WTC11 (cell line): ENCODE measurements around the gene BMP2. TPM values are rescaled to one million over a fixed set of nuclear protein-coding genes. Genes with fewer than 3 reads are reported as not detected.

Experiments used
- ATAC-seq: fragments of 200-7000 bp; cut with Tn5 transposase; 2 replicates; pipeline ENCODE4 v1.10.0; 2021; ENCODE audit warnings: mild to moderate bottlenecking, moderate library complexity
- CTCF ChIA-PET: fragments of 300-600 bp; sonication (Branson Sonifier 250); formaldehyde crosslinking; loops from one replicate; lab custom pipeline; 2021; ENCODE audit warnings: antibody characterized with exemption; lab: Charles Lee
- POLR2A ChIA-PET: fragments of 350-600 bp; sonication (Branson Sonifier 250); formaldehyde crosslinking; loops from one replicate; lab custom pipeline; 2021; ENCODE audit warnings: antibody characterized with exemption; lab: Charles Lee
- DNase-seq: peaks from one replicate; pipeline ENCODE4 v3.0.0; 2021; ENCODE audit warnings: low spot score
- H3K27ac Mint-ChIP-seq: 2 replicates; pipeline ENCODE4 v1.8.0; 2021; ENCODE audit warnings: mixed read lengths
- H3K27me3 Mint-ChIP-seq: 2 replicates; pipeline ENCODE4 v1.8.0; 2021; ENCODE audit warnings: low read depth, mild to moderate bottlenecking, moderate library complexity, mixed read lengths
- H3K36me3 Mint-ChIP-seq: 2 replicates; pipeline ENCODE4 v1.8.0; 2021; ENCODE audit warnings: mixed read lengths
- H3K4me1 Mint-ChIP-seq: 2 replicates; pipeline ENCODE4 v1.8.0; 2022; ENCODE audit warnings: mixed read lengths
- H3K4me3 Mint-ChIP-seq: 2 replicates; pipeline ENCODE4 v1.8.0; 2021; ENCODE audit warnings: mild to moderate bottlenecking, moderate library complexity, mixed read lengths
- H3K9me3 Mint-ChIP-seq: 2 replicates; pipeline ENCODE4 v1.8.0; 2021; ENCODE audit warnings: mixed read lengths
- CBFB ChIP-seq: sonication (generic); formaldehyde crosslinking; IDR thresholded peaks from 2 replicates; pipeline ENCODE4 v1.8.1; 2022; ENCODE audit warnings: mild to moderate bottlenecking, low read depth, missing genetic modification reagents
- EMX1 ChIP-seq: fragments of 250-450 bp; sonication (Bioruptor Pico); IDR thresholded peaks from 2 replicates; pipeline ENCODE4 v1.8.0; 2021; ENCODE audit warnings: mild to moderate bottlenecking
- ETV6 ChIP-seq: sonication (generic); formaldehyde crosslinking; IDR thresholded peaks from 2 replicates; pipeline ENCODE4 v1.8.1; 2022; ENCODE audit warnings: mild to moderate bottlenecking, missing genetic modification reagents
- FOXP1 ChIP-seq: sonication (generic); formaldehyde crosslinking; IDR thresholded peaks from 2 replicates; pipeline ENCODE4 v1.8.0; 2022; ENCODE audit warnings: missing genetic modification reagents, mild to moderate bottlenecking, moderate library complexity, borderline replicate concordance
- GABPB1 ChIP-seq: sonication (generic); formaldehyde crosslinking; IDR thresholded peaks from 2 replicates; pipeline ENCODE4 v1.8.1; 2023; ENCODE audit warnings: mild to moderate bottlenecking, missing genetic modification reagents
- GTF2I ChIP-seq: fragments of 250-450 bp; sonication (Bioruptor Pico); conservative IDR thresholded peaks from 2 replicates; pipeline ENCODE4 v1.4.0; 2021; ENCODE audit warnings: mild to moderate bottlenecking
- JUN ChIP-seq: sonication (generic); formaldehyde crosslinking; IDR thresholded peaks from 2 replicates; pipeline ENCODE4 v1.8.0; 2023; ENCODE audit warnings: mild to moderate bottlenecking, missing genetic modification reagents
- MXD4 ChIP-seq: fragments of 250-450 bp; sonication (Bioruptor Pico); IDR thresholded peaks from 2 replicates; pipeline ENCODE4 v1.8.0; 2021; ENCODE audit warnings: mild to moderate bottlenecking, moderate library complexity, borderline replicate concordance
- PRRX2 ChIP-seq: fragments of 250-450 bp; sonication (Bioruptor Pico); IDR thresholded peaks from 2 replicates; pipeline ENCODE4 v1.8.0; 2021; ENCODE audit warnings: mild to moderate bottlenecking
- SP1 ChIP-seq: sonication (generic); formaldehyde crosslinking; conservative IDR thresholded peaks from 2 replicates; pipeline ENCODE4 v1.8.1; 2022; ENCODE audit warnings: missing genetic modification reagents
- TEAD1 ChIP-seq: sonication (generic); formaldehyde crosslinking; IDR thresholded peaks from 2 replicates; pipeline ENCODE4 v1.8.0; 2022; ENCODE audit warnings: mild to moderate bottlenecking, missing genetic modification reagents
- ZNF263 ChIP-seq: sonication (generic); formaldehyde crosslinking; IDR thresholded peaks from 2 replicates; pipeline ENCODE4 v1.8.1; 2022; ENCODE audit warnings: low read depth, mild to moderate bottlenecking, moderate library complexity, missing genetic modification reagents
- ZNF416 ChIP-seq: fragments of 250-450 bp; sonication (Bioruptor Pico); IDR thresholded peaks from 2 replicates; pipeline ENCODE4 v1.9.0; 2021; ENCODE audit warnings: mild to moderate bottlenecking, inconsistent platforms
- total RNA-seq: library from RNA; stranded (reverse); gene quantifications from 3 replicates; pipeline ENCODE4 v1.2.3, GENCODE V29; 2021
- TF ChIP-seq, protein P1 (sequence below): sonication (generic); formaldehyde crosslinking; IDR thresholded peaks from 2 replicates; pipeline ENCODE4 v1.8.1; 2023; ENCODE audit warnings: mild to moderate bottlenecking, missing genetic modification reagents, moderate library complexity
- TF ChIP-seq, protein P2 (sequence below): fragments of 250-450 bp; sonication (Bioruptor Pico); IDR thresholded peaks from 2 replicates; pipeline ENCODE4 v1.9.0; 2021; ENCODE audit warnings: moderate library complexity, mild to moderate bottlenecking, inconsistent platforms, borderline replicate concordance
- TF ChIP-seq, protein P3 (sequence below): sonication (generic); formaldehyde crosslinking; IDR thresholded peaks from 2 replicates; pipeline ENCODE4 v1.8.0; 2023; ENCODE audit warnings: missing genetic modification reagents
- TF ChIP-seq, protein P4 (sequence below): sonication (generic); formaldehyde crosslinking; IDR thresholded peaks from 2 replicates; pipeline ENCODE4 v1.8.1; 2023; ENCODE audit warnings: mild to moderate bottlenecking, missing genetic modification reagents
- TF ChIP-seq, protein P5 (sequence below): sonication (generic); formaldehyde crosslinking; IDR thresholded peaks from 2 replicates; pipeline ENCODE4 v1.8.1; 2022; ENCODE audit warnings: mild to moderate bottlenecking, moderate library complexity, missing genetic modification reagents
- TF ChIP-seq, protein P6 (sequence below): fragments of 250-450 bp; sonication (Bioruptor Pico); IDR thresholded peaks from 2 replicates; pipeline ENCODE4 v1.9.0; 2021; ENCODE audit warnings: mild to moderate bottlenecking
- TF ChIP-seq, protein P7 (sequence below): sonication (generic); formaldehyde crosslinking; IDR thresholded peaks from 2 replicates; pipeline ENCODE4 v1.8.0; 2022; ENCODE audit warnings: mild to moderate bottlenecking, missing genetic modification reagents

BMP2 gene
- total RNA-seq, 1 experiment from 2014 or later = 1.3 TPM

DNA sequence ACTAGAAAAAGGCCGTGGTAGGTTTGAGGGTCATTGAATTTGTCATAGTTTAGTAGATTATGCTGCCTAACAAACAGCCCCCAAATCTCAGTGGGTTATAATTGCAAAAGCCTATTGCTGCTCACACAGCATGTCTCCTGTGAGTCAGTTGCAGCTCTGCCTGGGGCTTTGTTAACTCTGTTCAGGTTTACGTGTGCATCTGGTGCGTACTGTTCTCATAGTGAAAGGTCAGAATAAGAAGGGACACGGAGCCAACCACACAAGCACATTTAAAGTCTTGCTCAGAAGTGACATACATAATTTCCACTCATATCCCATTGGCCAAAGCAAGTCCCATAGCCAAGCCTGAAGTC is 48.1 kb upstream of the BMP2 start:
- CTCF ChIA-PET = interaction anchor here (0.5 kb wide), 1 partner anchor 921 kb away, joined by 3 read pairs; no protein-coding TSS in a partner anchor
- DNase-seq = no peak
- peaks cover 15% of the 10 kb centered on the region for H3K9me3 Mint-ChIP-seq
- TF ChIP-seq ZNF263 (no peak), TEAD1 (CRISPR knock-in tag) (no peak), ZNF416 (no peak), GABPB1 (CRISPR knock-in tag) (no peak), EMX1 (CRISPR knock-in tag) (no peak), MXD4 (CRISPR knock-in tag) (no peak), PRRX2 (CRISPR knock-in tag) (no peak), ETV6 (CRISPR knock-in tag) (no peak), SP1 (no peak), JUN (no peak), FOXP1 (CRISPR knock-in tag) (no peak), GTF2I (CRISPR knock-in tag) (no peak), CBFB (no peak)
- TF ChIP-seq, protein P1, sequence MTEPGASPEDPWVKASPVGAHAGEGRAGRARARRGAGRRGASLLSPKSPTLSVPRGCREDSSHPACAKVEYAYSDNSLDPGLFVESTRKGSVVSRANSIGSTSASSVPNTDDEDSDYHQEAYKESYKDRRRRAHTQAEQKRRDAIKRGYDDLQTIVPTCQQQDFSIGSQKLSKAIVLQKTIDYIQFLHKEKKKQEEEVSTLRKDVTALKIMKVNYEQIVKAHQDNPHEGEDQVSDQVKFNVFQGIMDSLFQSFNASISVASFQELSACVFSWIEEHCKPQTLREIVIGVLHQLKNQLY (CRISPR knock-in tag) = no peak
- TF ChIP-seq, protein P2, sequence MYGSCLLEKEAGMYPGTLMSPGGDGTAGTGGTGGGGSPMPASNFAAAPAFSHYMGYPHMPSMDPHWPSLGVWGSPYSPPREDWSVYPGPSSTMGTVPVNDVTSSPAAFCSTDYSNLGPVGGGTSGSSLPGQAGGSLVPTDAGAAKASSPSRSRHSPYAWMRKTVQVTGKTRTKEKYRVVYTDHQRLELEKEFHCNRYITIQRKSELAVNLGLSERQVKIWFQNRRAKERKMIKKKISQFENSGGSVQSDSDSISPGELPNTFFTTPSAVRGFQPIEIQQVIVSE = no peak
- TF ChIP-seq, protein P3, sequence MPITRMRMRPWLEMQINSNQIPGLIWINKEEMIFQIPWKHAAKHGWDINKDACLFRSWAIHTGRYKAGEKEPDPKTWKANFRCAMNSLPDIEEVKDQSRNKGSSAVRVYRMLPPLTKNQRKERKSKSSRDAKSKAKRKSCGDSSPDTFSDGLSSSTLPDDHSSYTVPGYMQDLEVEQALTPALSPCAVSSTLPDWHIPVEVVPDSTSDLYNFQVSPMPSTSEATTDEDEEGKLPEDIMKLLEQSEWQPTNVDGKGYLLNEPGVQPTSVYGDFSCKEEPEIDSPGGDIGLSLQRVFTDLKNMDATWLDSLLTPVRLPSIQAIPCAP (CRISPR knock-in tag) = no peak
- TF ChIP-seq, protein P4, sequence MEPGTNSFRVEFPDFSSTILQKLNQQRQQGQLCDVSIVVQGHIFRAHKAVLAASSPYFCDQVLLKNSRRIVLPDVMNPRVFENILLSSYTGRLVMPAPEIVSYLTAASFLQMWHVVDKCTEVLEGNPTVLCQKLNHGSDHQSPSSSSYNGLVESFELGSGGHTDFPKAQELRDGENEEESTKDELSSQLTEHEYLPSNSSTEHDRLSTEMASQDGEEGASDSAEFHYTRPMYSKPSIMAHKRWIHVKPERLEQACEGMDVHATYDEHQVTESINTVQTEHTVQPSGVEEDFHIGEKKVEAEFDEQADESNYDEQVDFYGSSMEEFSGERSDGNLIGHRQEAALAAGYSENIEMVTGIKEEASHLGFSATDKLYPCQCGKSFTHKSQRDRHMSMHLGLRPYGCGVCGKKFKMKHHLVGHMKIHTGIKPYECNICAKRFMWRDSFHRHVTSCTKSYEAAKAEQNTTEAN = no peak
- TF ChIP-seq, protein P5, sequence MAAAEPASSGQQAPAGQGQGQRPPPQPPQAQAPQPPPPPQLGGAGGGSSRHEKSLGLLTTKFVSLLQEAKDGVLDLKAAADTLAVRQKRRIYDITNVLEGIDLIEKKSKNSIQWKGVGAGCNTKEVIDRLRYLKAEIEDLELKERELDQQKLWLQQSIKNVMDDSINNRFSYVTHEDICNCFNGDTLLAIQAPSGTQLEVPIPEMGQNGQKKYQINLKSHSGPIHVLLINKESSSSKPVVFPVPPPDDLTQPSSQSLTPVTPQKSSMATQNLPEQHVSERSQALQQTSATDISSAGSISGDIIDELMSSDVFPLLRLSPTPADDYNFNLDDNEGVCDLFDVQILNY (CRISPR knock-in tag) = no peak
- TF ChIP-seq, protein P6, sequence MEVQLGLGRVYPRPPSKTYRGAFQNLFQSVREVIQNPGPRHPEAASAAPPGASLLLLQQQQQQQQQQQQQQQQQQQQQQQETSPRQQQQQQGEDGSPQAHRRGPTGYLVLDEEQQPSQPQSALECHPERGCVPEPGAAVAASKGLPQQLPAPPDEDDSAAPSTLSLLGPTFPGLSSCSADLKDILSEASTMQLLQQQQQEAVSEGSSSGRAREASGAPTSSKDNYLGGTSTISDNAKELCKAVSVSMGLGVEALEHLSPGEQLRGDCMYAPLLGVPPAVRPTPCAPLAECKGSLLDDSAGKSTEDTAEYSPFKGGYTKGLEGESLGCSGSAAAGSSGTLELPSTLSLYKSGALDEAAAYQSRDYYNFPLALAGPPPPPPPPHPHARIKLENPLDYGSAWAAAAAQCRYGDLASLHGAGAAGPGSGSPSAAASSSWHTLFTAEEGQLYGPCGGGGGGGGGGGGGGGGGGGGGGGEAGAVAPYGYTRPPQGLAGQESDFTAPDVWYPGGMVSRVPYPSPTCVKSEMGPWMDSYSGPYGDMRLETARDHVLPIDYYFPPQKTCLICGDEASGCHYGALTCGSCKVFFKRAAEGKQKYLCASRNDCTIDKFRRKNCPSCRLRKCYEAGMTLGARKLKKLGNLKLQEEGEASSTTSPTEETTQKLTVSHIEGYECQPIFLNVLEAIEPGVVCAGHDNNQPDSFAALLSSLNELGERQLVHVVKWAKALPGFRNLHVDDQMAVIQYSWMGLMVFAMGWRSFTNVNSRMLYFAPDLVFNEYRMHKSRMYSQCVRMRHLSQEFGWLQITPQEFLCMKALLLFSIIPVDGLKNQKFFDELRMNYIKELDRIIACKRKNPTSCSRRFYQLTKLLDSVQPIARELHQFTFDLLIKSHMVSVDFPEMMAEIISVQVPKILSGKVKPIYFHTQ (CRISPR knock-in tag) = no peak
- TF ChIP-seq, protein P7, sequence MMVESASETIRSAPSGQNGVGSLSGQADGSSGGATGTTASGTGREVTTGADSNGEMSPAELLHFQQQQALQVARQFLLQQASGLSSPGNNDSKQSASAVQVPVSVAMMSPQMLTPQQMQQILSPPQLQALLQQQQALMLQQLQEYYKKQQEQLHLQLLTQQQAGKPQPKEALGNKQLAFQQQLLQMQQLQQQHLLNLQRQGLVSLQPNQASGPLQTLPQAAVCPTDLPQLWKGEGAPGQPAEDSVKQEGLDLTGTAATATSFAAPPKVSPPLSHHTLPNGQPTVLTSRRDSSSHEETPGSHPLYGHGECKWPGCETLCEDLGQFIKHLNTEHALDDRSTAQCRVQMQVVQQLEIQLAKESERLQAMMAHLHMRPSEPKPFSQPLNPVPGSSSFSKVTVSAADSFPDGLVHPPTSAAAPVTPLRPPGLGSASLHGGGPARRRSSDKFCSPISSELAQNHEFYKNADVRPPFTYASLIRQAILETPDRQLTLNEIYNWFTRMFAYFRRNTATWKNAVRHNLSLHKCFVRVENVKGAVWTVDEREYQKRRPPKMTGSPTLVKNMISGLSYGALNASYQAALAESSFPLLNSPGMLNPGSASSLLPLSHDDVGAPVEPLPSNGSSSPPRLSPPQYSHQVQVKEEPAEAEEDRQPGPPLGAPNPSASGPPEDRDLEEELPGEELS (CRISPR knock-in tag) = no peak
- TF ChIP-seq, all 79 proteins: peak for 0
- no peak overlapping the region for H3K4me3 Mint-ChIP-seq
- H3K27me3 Mint-ChIP-seq = no peaks in the 10 kb centered on the region
- H3K27ac Mint-ChIP-seq = no peak overlapping the region
- POLR2A ChIA-PET = no interaction called here
- peaks cover 5% of the 10 kb centered on the region for H3K4me1 Mint-ChIP-seq
- H3K36me3 Mint-ChIP-seq = 0 out of 2 replicates have a peak, but pooled peaks cover 3% of the 10 kb centered on the region
- ATAC-seq = no peak
